HCEC 1CT (cell line): ENCODE measurements around the gene RHCG.

Source experiments
- DNase-seq: peaks from one replicate; pipeline ENCODE4 v3.0.0-alpha.2; 2017

Gene RHCG

GRCh38 chr15:89475661-89476060, 20.7 kb downstream of the RHCG start:
- no peak for DNase-seq

- peak; percentile 27 for DNase-seq
These were observed 23.6 kb downstream of the RHCG start for GRCh38 chr15:89472785-89473256.

GRCh38 chr15:89469426-89470096, 26.8 kb downstream of the RHCG start:
- DNase-seq, result no peak

- DNase-seq, result peak; percentile 15
These were observed 27.6 kb downstream of the RHCG start for GRCh38 chr15:89468813-89469212.

GRCh38 chr15:89463113-89463512, 33.3 kb downstream of the RHCG start:
- no peak for DNase-seq

- peak; percentile 24 for DNase-seq
These were observed 34.0 kb downstream of the RHCG start for GRCh38 chr15:89462198-89462912.

GRCh38 chr15:89461386-89461785, 35.0 kb downstream of the RHCG start:
- no peak for DNase-seq

- no peak for DNase-seq
These were observed 36.3 kb downstream of the RHCG start for GRCh38 chr15:89460048-89460447.

GRCh38 chr15:89459271-89460038, 36.9 kb downstream of the RHCG start:
- no peak for DNase-seq

- no peak for DNase-seq
These were observed 37.9 kb downstream of the RHCG start for GRCh38 chr15:89458440-89458839.

GRCh38 chr15:89457086-89457485, 39.3 kb downstream of the RHCG start:
- peak; percentile 30 for DNase-seq

GRCh38 chr15:89455535-89455934, 40.8 kb downstream of the RHCG start:
- DNase-seq, result no peak

- no peak for DNase-seq
These were observed 44.0 kb downstream of the RHCG start for GRCh38 chr15:89452330-89452836.

- no peak for DNase-seq
These were observed 44.5 kb downstream of the RHCG start for GRCh38 chr15:89451846-89452245.

- DNase-seq, result no peak
These were observed 46.0 kb downstream of the RHCG start for GRCh38 chr15:89450076-89451006.

- DNase-seq, result no peak
These were observed 47.6 kb downstream of the RHCG start for GRCh38 chr15:89448825-89449224.

GRCh38 chr15:89447676-89448075, 48.7 kb downstream of the RHCG start:
- no peak for DNase-seq

GRCh38 chr15:89446255-89446891, 50.0 kb downstream of the RHCG start:
- no peak for DNase-seq

- no peak for DNase-seq
These were observed 50.9 kb downstream of the RHCG start for GRCh38 chr15:89445518-89445917.

- no peak for DNase-seq
These were observed 51.9 kb downstream of the RHCG start for GRCh38 chr15:89444241-89445225.

- DNase-seq, result no peak
These were observed 52.8 kb downstream of the RHCG start for GRCh38 chr15:89443581-89443980.
